Fibroblast of skin of right biceps (primary cell): ENCODE data around the gene ZNF385B.

Source experiments
- DNase-seq: peaks from one replicate; pipeline ENCODE4 v3.0.0-alpha.2; 2013

Gene ZNF385B

GRCh38 chr2:179578171-179578916, 283.1 kb downstream of the ZNF385B start:
- DNase-seq = no peak

DNA sequence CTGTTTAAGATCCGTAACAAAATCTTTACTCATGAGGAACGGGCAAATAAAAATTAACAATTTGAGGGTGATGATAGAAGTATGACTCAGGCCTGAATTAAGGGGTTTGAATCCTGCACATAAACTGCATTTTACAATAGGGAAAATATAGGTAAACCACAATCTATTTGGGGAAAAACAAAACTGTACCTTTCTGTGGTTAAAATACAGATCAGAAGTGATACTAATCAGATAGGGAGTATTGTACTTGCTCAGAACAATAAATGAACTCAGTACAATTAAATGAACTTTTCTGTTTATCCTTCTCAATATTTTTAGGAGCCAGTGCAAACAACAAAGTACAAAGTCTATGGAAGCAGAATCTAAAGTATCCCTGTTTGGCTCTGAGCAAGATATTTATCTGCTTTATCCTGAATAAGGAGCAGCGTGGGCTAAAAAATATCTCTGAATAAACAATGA, 287.3 kb downstream of the ZNF385B start:
- no peak for DNase-seq

GRCh38 chr2:179572544-179572943, 288.9 kb downstream of the ZNF385B start:
- no peak for DNase-seq

DNA sequence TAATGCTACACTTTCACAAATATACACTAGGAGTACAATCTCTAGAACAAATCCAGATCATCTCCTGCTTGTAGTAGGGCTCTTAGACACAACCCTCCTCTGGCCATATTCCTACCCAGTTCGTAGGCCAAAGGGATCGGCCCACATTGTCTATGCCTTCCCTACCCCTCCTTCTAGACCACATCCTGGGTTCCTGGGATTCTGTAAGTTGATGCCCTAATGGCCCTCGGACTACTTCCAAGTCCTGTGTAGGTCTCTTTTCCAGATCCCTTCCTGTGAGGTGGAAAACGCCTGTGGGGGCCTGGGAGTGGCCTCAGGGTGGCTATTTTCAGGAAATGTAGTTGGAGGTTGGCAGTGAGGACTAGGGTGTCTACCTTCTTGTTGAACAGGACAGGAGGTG, 289.7 kb downstream of the ZNF385B start:
- DNase-seq = no peak

DNA sequence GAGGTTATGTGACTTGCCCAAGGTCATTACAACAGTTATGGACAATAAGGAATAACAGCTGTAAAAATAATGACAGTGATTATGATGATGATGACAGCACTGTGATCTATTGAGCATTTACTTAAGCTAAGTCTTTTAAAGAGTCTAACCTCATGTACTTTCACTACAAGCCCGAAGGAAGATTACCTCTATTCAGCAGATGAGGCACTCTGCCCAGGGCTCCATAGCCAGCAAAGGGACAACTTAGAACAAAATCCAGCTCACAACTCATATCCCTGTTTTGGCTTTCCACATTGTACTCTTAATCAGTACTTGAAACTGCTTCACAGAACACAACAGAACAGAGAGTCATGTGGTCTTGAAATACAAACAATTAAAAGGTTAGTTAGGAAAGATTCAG, 290.2 kb downstream of the ZNF385B start:
- no peak for DNase-seq

DNA sequence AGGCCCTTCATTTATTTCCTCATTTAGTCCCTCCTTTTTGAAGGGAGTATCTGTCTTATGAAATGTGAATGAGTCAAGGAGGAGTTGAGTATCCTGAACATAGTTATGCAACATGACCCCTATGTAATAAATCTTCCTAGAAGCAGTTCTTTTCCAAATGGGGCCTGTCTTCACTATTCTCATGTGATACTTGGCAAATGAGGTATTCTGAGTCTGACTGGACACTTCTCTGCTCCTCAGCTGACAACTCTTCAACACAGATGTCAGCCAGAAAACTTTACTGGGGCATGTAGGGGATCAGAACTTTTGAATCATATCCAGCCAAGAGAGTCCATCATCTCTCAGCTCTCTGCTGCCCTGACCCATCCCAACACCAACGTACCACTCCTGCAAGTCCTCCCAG, 291.6 kb downstream of the ZNF385B start:
- DNase-seq = peak; percentile 81

- no peak for DNase-seq
These were observed 295.6 kb downstream of the ZNF385B start for GRCh38 chr2:179565807-179566206.

DNA sequence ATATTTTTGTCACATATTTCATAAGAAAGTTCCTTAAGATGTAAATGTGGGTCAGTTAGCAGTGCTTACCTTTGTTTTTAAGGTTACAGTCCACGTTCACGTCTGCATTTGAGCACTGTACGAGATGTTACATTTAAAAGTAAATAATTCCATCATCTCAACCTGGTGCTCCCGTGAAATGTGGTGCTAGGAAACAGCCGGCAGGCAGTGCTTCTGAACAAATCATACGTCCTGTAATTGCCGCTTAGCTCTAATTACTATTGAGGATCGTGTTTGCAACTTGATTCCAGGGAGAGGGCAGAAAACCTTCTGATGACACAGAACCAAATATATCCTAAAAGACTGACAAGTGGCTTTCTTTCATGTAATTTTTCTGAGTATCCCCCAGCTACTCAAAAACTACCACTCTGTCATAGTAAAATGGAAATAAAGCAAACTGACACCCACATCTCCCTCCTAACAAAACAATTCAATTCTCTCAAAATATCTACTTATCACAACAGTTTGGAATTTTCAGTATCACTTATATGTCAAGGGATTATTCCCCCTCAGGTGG, 299.0 kb downstream of the ZNF385B start:
- no peak for DNase-seq

DNA sequence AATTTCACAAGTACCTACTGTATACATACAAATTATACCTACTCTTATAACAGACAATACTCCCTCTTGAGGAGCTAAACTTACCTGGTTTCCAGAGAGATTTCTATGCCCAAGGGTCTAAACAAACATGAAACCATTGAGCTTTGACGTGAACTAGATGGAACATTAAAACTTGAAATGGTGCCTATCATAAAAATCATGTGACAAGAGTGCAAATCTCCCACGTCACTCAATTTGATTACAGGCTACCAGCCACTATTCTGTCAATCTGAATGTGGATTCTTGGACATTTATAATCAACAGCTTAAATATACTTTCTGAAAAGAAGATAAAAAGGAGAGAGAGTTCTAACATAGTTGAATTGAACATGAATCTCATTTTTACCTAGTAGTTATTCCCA, 299.7 kb downstream of the ZNF385B start:
- no peak for DNase-seq

DNA sequence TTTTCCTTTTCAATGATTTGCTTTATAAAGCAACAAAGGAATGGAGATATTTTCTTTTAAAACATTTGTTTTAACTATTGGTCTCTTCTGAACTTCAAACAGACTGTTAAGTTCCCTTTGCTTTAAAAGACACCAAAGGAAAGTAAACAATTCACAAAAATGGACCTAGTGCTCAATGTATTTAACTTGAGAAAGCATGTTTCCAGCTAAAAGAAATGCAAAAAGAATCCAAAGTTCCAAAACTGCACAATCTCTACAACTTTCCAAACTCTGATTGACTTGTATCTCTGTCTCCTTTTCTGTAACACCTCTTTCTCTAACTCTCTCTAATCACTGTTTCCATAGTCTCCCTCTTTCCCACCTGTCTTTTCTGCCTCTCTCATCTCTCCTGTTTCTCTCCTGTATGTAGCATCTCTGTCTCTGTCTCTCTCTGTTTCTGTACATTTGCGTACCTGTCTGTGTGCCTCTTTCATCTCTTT, 301.1 kb downstream of the ZNF385B start:
- DNase-seq = no peak

DNA sequence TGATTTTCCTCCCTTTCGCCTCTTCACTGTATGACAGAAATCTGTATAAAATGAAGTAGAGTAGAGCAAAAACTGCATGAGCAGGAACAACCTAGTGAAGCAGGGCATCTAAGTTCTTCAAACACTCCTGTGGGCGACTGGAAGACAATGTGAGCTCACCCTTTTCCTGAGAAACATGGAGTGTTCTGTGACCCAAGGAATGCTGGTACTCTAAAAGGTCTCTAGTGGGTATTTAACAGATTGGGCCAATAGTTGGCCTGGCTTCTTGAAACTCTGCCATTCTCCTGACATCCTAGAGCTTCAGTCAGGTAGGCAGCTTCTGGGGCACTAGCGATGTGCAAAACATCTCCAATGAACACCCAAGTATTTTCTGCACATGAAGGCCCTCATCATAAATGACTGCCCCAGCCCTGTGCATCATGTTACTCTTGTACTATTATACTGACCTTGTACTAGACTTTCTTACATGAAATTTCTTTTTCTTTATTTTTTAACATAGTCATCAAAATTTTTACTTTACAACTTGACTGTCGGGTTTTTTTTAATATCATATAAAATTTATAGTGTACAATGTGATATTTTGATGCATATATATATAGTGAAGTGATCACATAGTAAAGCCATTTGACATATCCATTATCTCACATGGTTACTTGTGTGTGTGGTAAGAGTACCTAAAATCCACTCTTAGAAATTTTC, 302.2 kb downstream of the ZNF385B start:
- no peak for DNase-seq

- no peak for DNase-seq
These were observed 303.1 kb downstream of the ZNF385B start for GRCh38 chr2:179558010-179558934.

DNA sequence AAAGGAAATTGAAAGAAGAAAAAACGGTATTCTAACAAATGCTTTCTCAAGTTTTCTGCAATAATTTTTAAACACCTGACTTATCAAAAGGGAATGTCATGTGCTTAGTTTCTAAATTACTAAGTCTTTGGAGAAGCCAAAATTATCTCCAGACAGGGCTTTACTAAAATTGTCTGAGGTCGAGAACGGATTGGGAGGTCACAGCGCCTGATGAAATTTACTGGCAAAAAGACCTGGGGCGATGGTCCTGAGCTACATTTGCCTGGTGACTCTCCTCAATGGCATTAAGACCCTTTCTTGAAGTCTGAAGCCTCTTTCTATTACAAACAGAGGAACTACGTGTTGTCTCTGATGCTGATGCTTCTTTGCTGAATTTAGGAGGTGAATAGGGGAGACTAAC, 305.0 kb downstream of the ZNF385B start:
- no peak for DNase-seq

- no peak for DNase-seq
These were observed 305.6 kb downstream of the ZNF385B start for GRCh38 chr2:179555691-179556283.

DNA sequence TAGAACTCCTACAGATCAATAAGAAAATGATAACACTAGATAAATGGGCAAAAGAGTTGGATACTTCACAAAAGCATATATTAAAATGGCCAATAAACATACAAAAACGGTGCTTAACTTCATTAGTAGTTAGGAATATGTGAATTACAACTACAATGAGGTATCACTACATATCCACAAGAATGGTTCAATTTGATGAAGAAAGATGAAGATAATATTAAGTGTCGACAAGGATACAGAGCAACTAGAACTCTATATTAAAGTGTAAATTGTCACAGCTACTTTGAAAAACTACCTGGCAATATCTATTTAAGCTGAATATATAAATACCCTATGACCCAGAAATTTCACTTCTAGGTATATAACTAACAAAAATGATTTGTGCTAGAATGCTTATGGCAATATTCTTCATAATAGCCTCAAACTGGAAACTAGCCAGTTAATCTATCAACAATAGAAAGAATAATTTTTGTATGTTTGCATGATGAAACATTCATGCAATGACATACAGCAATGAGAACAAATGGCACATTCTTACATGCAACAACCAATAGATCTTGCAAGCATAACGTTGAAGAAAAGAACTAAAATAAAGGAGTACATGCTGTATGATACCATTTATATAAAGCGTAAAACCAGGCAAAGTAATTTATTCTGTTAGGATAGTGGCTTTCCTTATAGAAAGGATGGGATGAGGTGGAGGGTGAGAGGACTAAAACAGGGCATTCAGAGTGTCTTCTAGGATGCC, 306.6 kb downstream of the ZNF385B start:
- DNase-seq = no peak

DNA sequence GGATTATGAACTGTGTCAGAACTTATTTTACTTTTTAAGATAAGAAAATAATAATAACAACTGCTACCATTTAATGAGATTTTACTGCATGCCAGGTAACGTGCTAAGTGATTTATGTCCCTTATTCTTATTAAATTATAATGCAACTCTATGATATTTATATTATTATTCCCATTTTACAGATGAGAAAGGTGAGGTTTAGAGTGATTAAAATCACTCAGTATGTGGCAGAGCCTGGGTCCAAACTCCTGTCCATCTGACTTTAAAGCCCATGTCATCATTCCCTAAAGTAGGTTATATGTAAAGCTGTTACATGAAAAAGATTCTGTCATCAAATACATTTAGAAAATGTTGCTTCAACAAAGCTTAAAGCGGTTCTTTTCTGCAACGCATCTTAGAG, 308.0 kb downstream of the ZNF385B start:
- no peak for DNase-seq

DNA sequence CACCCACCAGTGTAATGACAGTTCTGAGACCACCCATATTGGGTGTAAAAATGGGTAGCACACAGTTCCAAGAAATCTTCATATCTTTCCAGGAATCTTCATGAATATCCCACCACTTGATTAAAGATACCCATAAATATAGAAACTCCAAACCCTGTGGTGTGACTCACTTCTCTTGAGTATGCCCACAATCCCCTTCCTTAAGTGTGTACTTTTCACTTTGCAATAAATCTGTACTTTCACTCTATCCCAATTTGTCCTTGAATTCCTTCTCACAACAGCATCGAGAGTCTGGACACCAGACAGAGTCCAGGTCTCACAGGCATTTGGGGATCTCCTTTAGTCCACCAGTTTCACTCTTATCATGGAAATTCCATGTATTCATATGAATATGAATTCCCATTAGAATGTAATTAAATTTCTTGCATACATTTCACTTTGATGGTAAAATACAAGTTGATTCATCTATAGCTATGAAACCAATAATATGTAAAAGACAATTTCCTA, 309.8 kb downstream of the ZNF385B start:
- DNase-seq = no peak

- no peak for DNase-seq
These were observed 310.6 kb downstream of the ZNF385B start for GRCh38 chr2:179550849-179551248.

- no peak for DNase-seq
These were observed 311.2 kb downstream of the ZNF385B start for GRCh38 chr2:179550214-179550613.

GRCh38 chr2:179546656-179547055, 314.8 kb downstream of the ZNF385B start:
- no peak for DNase-seq

DNA sequence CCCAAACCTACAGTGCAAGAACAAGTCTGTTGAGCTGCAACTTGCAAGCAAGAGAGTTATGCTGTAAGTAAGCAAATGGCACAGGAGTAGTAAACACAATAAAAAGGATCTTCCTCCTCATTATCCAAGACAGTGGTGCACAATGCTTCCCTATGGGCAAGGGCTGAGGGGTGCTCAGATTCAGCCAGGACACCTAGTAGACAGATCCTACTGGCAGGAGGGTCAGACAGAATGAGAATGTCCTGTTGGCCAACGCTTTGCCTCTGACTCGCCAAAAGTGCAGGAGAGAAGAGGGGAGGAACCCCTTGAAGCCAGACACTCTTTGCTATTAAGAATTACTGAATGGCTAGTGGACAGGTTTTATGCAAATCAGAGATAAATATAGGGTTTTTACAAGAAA, 316.4 kb downstream of the ZNF385B start:
- DNase-seq = no peak
